Measurements from ENCODE around the gene OSBPL5. TPM values are rescaled to one million over a fixed set of nuclear protein-coding genes. Genes with fewer than 3 reads are reported as not detected.

The OSBPL5 gene
- total RNA-seq, 4 donors from 2014 or later, result 24.7 to 83.3 (median 48.2) TPM

DNA sequence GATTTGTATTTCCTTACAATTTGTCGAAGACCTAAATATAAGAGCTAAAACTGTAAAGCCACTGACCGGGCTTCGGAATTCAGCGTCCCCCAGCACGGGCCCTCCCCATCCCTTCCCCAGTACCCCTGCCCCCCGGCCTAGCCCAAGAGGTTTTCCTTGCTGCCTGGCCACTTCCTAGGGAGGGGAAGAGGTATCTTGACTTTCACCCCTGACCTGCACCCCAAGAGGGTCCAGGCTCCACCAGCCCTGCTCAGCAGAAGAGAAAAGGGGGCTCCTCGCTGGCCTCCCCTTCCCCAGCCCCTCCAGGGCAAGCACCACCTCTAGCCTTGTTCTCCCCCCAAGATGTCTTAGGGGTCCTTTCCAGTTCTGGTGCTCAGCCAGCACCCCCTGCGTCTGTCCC lies 81.8 kb downstream of the OSBPL5 start:
- DNase-seq, result no peak
- Histone ChIP-seq H3K4me3 (no peak overlapping the region), H3K27ac (no peak overlapping the region), H3K9me3 (no peaks in the 10 kb centered on the region), H3K4me1 (no peaks in the 10 kb centered on the region), H3K27me3 (no peaks in the 10 kb centered on the region), H3K36me3 (no peaks in the 10 kb centered on the region)
- TF ChIP-seq, protein P1, sequence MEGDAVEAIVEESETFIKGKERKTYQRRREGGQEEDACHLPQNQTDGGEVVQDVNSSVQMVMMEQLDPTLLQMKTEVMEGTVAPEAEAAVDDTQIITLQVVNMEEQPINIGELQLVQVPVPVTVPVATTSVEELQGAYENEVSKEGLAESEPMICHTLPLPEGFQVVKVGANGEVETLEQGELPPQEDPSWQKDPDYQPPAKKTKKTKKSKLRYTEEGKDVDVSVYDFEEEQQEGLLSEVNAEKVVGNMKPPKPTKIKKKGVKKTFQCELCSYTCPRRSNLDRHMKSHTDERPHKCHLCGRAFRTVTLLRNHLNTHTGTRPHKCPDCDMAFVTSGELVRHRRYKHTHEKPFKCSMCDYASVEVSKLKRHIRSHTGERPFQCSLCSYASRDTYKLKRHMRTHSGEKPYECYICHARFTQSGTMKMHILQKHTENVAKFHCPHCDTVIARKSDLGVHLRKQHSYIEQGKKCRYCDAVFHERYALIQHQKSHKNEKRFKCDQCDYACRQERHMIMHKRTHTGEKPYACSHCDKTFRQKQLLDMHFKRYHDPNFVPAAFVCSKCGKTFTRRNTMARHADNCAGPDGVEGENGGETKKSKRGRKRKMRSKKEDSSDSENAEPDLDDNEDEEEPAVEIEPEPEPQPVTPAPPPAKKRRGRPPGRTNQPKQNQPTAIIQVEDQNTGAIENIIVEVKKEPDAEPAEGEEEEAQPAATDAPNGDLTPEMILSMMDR (IDR thresholded peaks at IDR 0.05), result no peak
- TF ChIP-seq POLR2A (IDR thresholded peaks at IDR 0.05), result no peak
- intact Hi-C loops (cut with DNase I; ENCODE audit: low total_unique reads), result no loop called here

DNA sequence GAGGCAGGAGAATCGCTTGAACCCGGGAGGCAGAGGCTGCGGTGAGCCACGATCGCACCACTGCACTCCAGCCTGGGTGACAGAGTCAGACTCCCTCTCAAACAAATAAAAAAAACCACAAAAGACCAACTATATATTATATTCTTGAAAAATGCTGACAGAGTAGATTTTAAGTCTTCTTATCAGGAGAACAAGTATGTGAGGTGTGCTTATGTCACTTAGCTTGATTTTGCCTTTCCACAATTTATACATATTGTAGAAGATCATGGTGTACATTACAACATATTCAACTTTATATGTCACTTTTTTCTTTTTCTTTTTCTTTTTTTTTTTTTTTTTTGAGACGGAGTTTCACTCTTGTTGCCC lies 83.7 kb downstream of the OSBPL5 start:
- no peaks in the 10 kb centered on the region for H3K27me3 ChIP-seq
- no peak for TF ChIP-seq POLR2A (IDR thresholded peaks at IDR 0.05)
- TF ChIP-seq, protein P1 (IDR thresholded peaks at IDR 0.05), result no peak
- no peak for DNase-seq
- H3K4me3 ChIP-seq, result no peak overlapping the region
- H3K9me3 ChIP-seq, result no peaks in the 10 kb centered on the region
- H3K4me1 ChIP-seq, result no peaks in the 10 kb centered on the region
- intact Hi-C loops (cut with DNase I; ENCODE audit: low total_unique reads), result no loop called here
- H3K36me3 ChIP-seq, result no peaks in the 10 kb centered on the region
- no peak overlapping the region for H3K27ac ChIP-seq

DNA sequence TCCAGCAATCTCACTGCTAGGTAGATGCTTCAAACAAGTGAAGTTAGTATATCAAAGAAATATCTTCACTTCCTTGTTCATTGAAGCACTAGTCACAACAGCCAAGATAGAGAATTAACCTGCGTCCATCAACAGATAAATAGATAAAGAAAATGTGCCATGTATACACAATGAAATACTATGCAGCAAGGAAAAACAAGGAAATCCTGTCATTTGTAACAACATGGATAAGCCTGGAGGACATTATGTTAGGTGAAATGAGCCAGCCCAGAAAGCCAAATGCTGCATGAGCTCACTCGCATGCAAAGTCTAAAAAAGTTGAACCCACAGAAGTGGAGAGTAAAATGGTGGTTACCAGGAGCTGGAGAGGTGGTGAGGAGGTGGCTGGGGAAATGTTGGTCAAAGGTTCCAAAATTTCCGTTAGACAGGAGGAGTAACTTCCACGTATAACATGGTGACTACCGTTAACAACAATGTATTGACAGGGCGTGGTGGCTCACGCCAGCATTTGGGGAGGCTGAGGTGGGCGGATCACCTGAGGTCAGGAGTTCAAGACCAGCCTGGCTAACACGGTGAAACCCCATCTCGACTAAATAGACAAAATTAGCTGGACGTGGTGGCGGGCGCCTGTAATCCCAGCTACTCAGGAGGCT lies 84.3 kb downstream of the OSBPL5 start:
- Histone ChIP-seq H3K36me3 (no peaks in the 10 kb centered on the region), H3K27ac (no peak overlapping the region), H3K4me1 (no peaks in the 10 kb centered on the region), H3K9me3 (no peaks in the 10 kb centered on the region), H3K4me3 (no peak overlapping the region), H3K27me3 (no peaks in the 10 kb centered on the region)
- no peak for DNase-seq
- intact Hi-C loops (cut with DNase I; ENCODE audit: low total_unique reads), result no loop called here
- TF ChIP-seq, protein P1 (IDR thresholded peaks at IDR 0.05), result no peak
- TF ChIP-seq POLR2A (IDR thresholded peaks at IDR 0.05), result no peak

DNA sequence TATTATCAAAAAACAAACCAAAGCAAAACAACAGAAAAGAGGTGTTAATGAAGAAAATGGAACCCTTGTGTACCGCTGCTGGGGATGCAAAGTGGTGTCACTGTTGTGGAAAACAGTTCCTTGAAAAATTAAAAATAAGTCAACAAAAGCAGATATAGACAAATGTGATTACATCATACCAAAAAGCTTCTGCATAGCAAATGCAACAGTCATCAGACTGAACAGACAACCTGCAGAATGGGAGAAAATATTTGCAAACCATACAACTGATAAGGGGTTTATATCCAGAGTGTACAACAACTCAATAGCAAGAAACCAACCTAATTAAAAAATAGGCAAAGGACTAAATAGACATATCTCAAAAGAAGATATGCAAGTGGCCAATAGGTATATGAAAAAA lies 85.0 kb downstream of the OSBPL5 start:
- H3K4me1 ChIP-seq, result no peaks in the 10 kb centered on the region
- no peak overlapping the region for H3K4me3 ChIP-seq
- H3K27ac ChIP-seq, result no peak overlapping the region
- TF ChIP-seq, protein P1 (IDR thresholded peaks at IDR 0.05), result no peak
- TF ChIP-seq POLR2A (IDR thresholded peaks at IDR 0.05), result no peak
- H3K36me3 ChIP-seq, result no peaks in the 10 kb centered on the region
- DNase-seq, result no peak
- intact Hi-C loops (cut with DNase I; ENCODE audit: low total_unique reads), result no loop called here
- no peaks in the 10 kb centered on the region for H3K27me3 ChIP-seq
- H3K9me3 ChIP-seq, result no peaks in the 10 kb centered on the region

DNA sequence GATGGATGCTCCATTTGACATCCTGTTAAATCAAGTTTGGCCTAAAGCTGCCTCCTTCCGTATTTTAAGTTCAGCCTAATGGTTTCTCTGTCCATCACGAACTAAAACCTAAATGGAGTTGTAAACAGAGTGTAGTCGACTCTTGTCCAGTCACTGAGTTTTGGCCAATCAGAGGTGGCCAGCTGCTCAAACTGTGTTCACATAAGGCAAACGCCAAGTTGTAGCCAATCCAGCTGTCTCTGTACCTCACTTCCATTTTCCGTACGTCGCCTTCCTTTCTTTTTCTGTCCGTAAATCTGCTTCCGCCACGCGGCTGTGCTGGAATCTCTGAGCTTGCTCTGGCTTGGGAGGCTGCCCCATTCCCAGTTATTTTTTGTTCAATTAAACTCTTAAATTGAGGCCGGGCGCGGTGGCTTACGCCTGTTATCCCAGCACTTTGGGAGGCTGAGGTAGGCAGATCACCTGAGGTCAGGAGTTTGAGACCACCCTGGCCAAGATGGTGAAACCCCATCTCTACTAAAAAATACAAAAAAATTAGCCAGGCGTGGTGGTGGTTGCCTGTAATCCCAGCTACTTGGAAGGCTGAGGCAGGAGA lies 87.2 kb downstream of the OSBPL5 start:
- Histone ChIP-seq H3K27me3 (no peaks in the 10 kb centered on the region), H3K4me1 (no peaks in the 10 kb centered on the region), H3K36me3 (no peaks in the 10 kb centered on the region), H3K4me3 (no peak overlapping the region), H3K27ac (no peak overlapping the region), H3K9me3 (no peaks in the 10 kb centered on the region)
- no peak for DNase-seq
- intact Hi-C loops (cut with DNase I; ENCODE audit: low total_unique reads), result no loop called here
- TF ChIP-seq POLR2A (IDR thresholded peaks at IDR 0.05), result no peak
- TF ChIP-seq, protein P1 (IDR thresholded peaks at IDR 0.05), result no peak

Measured in uterus (tissue), 4 donors.